PFSK-1 (cell line): ENCODE results near the gene AREL1.

Experiments used
- FOXP2 ChIP-seq: optimal IDR thresholded peaks from 2 replicates; pipeline ENCODE3; 2011; ENCODE audit warnings: borderline replicate concordance, control low read depth, inconsistent platforms; ENCODE audit not compliant: insufficient read depth; ENCODE audit errors: extremely low read length, extremely low read depth
- POLR2AphosphoS5 ChIP-seq: IDR thresholded peaks from 2 replicates; pipeline ENCODE4 v1.6.1; 2012; ENCODE audit warnings: low read depth, mild to moderate bottlenecking, control low read depth, low read length, moderate library complexity
- SIN3A ChIP-seq: IDR thresholded peaks from 2 replicates; pipeline ENCODE4 v1.6.1; 2012; ENCODE audit warnings: mild to moderate bottlenecking, low read length, moderate library complexity, borderline replicate concordance; ENCODE audit not compliant: insufficient read depth
- TAF1 ChIP-seq: IDR thresholded peaks from 2 replicates; pipeline ENCODE4 v1.6.1; 2012; ENCODE audit warnings: low read length, control low read depth, borderline replicate concordance; ENCODE audit not compliant: insufficient read depth
- TF ChIP-seq, protein P1 (sequence below), 2 experiments: IDR thresholded peaks; 2 replicates each; pipeline versions ENCODE4 v1.6.1 to v1.8.0; 2011 to 2012; ENCODE audit warnings: low read depth in 2 of 2, low read length in 2 of 2, control low read depth in 1 of 2, inconsistent platforms in 1 of 2, mild to moderate bottlenecking in 1 of 2, moderate library complexity in 1 of 2; ENCODE audit not compliant: insufficient read depth in 1 of 2

DNA sequence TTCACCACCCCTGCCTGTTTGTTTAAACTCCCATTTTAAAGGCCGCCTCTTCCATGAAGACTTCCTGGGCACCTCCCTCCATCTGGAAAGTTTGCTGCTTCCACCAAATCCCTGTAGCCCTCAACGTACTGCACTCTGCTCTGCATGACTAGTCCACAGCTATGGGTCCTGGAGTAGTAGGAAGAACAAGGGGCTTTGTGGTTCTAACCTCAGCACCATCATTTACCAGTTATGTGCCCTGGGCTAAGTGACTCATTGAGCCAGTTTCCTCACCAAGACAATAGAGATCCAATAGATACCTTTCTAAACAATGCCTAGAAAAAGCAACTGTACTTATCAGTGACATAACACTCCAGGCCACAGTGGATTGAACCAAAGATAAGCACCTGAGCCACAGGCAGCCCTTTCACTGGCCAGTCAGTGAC, 92.4 kb downstream of the AREL1 start:
- TF ChIP-seq, protein P1, sequence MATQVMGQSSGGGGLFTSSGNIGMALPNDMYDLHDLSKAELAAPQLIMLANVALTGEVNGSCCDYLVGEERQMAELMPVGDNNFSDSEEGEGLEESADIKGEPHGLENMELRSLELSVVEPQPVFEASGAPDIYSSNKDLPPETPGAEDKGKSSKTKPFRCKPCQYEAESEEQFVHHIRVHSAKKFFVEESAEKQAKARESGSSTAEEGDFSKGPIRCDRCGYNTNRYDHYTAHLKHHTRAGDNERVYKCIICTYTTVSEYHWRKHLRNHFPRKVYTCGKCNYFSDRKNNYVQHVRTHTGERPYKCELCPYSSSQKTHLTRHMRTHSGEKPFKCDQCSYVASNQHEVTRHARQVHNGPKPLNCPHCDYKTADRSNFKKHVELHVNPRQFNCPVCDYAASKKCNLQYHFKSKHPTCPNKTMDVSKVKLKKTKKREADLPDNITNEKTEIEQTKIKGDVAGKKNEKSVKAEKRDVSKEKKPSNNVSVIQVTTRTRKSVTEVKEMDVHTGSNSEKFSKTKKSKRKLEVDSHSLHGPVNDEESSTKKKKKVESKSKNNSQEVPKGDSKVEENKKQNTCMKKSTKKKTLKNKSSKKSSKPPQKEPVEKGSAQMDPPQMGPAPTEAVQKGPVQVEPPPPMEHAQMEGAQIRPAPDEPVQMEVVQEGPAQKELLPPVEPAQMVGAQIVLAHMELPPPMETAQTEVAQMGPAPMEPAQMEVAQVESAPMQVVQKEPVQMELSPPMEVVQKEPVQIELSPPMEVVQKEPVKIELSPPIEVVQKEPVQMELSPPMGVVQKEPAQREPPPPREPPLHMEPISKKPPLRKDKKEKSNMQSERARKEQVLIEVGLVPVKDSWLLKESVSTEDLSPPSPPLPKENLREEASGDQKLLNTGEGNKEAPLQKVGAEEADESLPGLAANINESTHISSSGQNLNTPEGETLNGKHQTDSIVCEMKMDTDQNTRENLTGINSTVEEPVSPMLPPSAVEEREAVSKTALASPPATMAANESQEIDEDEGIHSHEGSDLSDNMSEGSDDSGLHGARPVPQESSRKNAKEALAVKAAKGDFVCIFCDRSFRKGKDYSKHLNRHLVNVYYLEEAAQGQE (IDR thresholded peaks at IDR 0.05; ENCODE audit: insufficient read depth in 1 of 2, low read depth in 2 of 2, low read length in 2 of 2), result no peak
- no peak for TF ChIP-seq TAF1
- no peak for TF ChIP-seq POLR2AphosphoS5
- TF ChIP-seq SIN3A, result no peak
- no peak for TF ChIP-seq FOXP2
